HepG2 (cell line): Measurements from ENCODE around the gene GGA3. TPM values are rescaled to one million over a fixed set of nuclear protein-coding genes. Genes with fewer than 3 reads are reported as not detected.

Experiments
- ATAC-seq: fragments of 200-7000 bp; cut with Tn5 transposase; 3 replicates; pipeline ENCODE4 v1.9.1; 2020; ENCODE audit warnings: mild to moderate bottlenecking, moderate library complexity
- BruUV-seq: library from RNA; stranded (reverse); fragments of 400-500 nt; replicated peaks from 2 replicates; lab custom pipeline; 2021; lab: Mats Ljungman, UMichigan
- CTCF ChIA-PET: fragments of 300-600 bp; formaldehyde crosslinking; extraction: SDS; loops from one replicate; lab custom pipeline; 2021; ENCODE audit warnings: low total read pairs, inconsistent platforms, low intra/inter-chr PET ratio; lab: Yijun Ruan, JAX
- POLR2A ChIA-PET: fragments of 350-600 bp; sonication (Branson Sonifier 250); formaldehyde crosslinking; loops from one replicate; lab custom pipeline; 2020; ENCODE audit warnings: antibody characterized with exemption, inconsistent platforms; lab: Yijun Ruan, JAX
- DNase-seq: peaks from one replicate; pipeline ENCODE4 v3.0.0-alpha.2; 2015; ENCODE audit warnings: low spot score
- FAIRE-seq: peaks from 3 replicates; lab custom pipeline; 2011; peaks lifted over from hg19 to GRCh38; lab: Jason Lieb, UNC
- H2AFZ ChIP-seq: one replicate; pipeline ENCODE4 v1.6.1; 2011; ENCODE audit warnings: low read length, inconsistent platforms
- H3K27ac ChIP-seq: fragments of 300-600 bp; 3 replicates; pipeline ENCODE4 v1.8.0; 2011; ENCODE audit warnings: mixed run types, mild to moderate bottlenecking, mixed read lengths, low read length, inconsistent platforms; ENCODE audit not compliant: insufficient read depth; ENCODE audit errors: extremely low read length
- H3K27me3 ChIP-seq, 2 experiments: fragments of 200-600 bp in 1 of 2; 2 replicates in 1 of 2; 3 replicates in 1 of 2; pipeline versions ENCODE4 v1.6.0 to v1.8.0; 2011; ENCODE audit warnings: low read length in 2 of 2, mild to moderate bottlenecking in 2 of 2, moderate library complexity in 2 of 2, inconsistent platforms in 1 of 2; ENCODE audit not compliant: insufficient read depth in 2 of 2, control insufficient read depth in 1 of 2
- H3K36me3 ChIP-seq, 2 experiments: fragments of 200-600 bp in 1 of 2; replicated peaks in 1 of 2; 2 replicates in 1 of 2; 3 replicates in 1 of 2; pipeline versions ENCODE4 v1.5.1 to v1.8.0; 2011; ENCODE audit warnings: low read length in 2 of 2, inconsistent platforms in 1 of 2; ENCODE audit not compliant: insufficient read depth in 2 of 2, control insufficient read depth in 1 of 2
- H3K4me1 ChIP-seq: 2 replicates; pipeline ENCODE4 v1.5.1; 2012; ENCODE audit warnings: low read length, inconsistent platforms; ENCODE audit not compliant: insufficient read depth
- H3K4me2 ChIP-seq: 2 replicates; pipeline ENCODE4 v1.6.0; 2011; ENCODE audit warnings: low read depth, low read length, inconsistent platforms
- H3K4me3 ChIP-seq, 3 experiments: fragments of 200-600 bp in 1 of 3; sonication (generic), shearing (Covaris generic) in 1 of 3; replicated peaks in 1 of 3; 2 replicates each; pipeline ENCODE4 v1.5.1; 2011 to 2016; ENCODE audit warnings: low read length in 3 of 3, inconsistent platforms in 2 of 3, low read depth in 2 of 3, mild to moderate bottlenecking in 2 of 3, control low read depth in 1 of 3, mixed read lengths in 1 of 3; ENCODE audit not compliant: insufficient read depth in 1 of 3
- H3K79me2 ChIP-seq: one replicate; pipeline ENCODE4 v1.6.1; 2011; ENCODE audit warnings: low read length, inconsistent platforms; ENCODE audit not compliant: insufficient read depth
- H3K9ac ChIP-seq: 2 replicates; pipeline ENCODE4 v1.6.0; 2011; ENCODE audit warnings: mild to moderate bottlenecking, low read depth, low read length, inconsistent platforms; ENCODE audit not compliant: insufficient read depth
- H3K9me3 ChIP-seq: 2 replicates; pipeline ENCODE4 v1.5.1; 2012; ENCODE audit warnings: mild to moderate bottlenecking, low read length
- H4K20me1 ChIP-seq: 2 replicates; pipeline ENCODE4 v1.6.0; 2011; ENCODE audit warnings: inconsistent platforms, mild to moderate bottlenecking, low read length, moderate library complexity; ENCODE audit not compliant: insufficient read depth
- ADNP ChIP-seq: sonication (generic); formaldehyde crosslinking; IDR thresholded peaks from 2 replicates; pipeline ENCODE4 v1.4.0; 2020; ENCODE audit warnings: missing genetic modification reagents
- ARNT ChIP-seq: fragments of 450-650 bp; IDR thresholded peaks from 2 replicates; pipeline ENCODE4 v1.6.1; 2017
- BRCA1 ChIP-seq: sonication (generic); formaldehyde crosslinking; IDR thresholded peaks from 2 replicates; pipeline ENCODE4 v1.4.0; 2020; ENCODE audit warnings: missing genetic modification reagents
- DMAP1 ChIP-seq: IDR thresholded peaks from 2 replicates; pipeline ENCODE4 v1.6.1; 2016
- KAT2B ChIP-seq: fragments of 150-350 bp; IDR thresholded peaks from 2 replicates; pipeline ENCODE4 v1.6.1; 2014; ENCODE audit warnings: low read depth, low read length, borderline replicate concordance
- MATR3 ChIP-seq: sonication (generic); formaldehyde crosslinking; IDR thresholded peaks from 2 replicates; pipeline ENCODE4 v1.4.0; 2020; ENCODE audit warnings: missing genetic modification reagents
- NFIC ChIP-seq: IDR thresholded peaks from 2 replicates; pipeline ENCODE4 v1.6.1; 2012; ENCODE audit warnings: mild to moderate bottlenecking, low read length, inconsistent platforms
- RBAK ChIP-seq: sonication (generic); formaldehyde crosslinking; IDR thresholded peaks from 2 replicates; pipeline ENCODE4 v1.5.1; 2020; ENCODE audit warnings: mild to moderate bottlenecking, missing genetic modification reagents
- SIN3A ChIP-seq: IDR thresholded peaks from 2 replicates; pipeline ENCODE4 v1.6.1; 2011; ENCODE audit warnings: low read depth, mild to moderate bottlenecking, control low read depth, low read length, borderline replicate concordance
- SRSF9 ChIP-seq: fragments of 200-400 bp; formaldehyde crosslinking; IDR thresholded peaks from 2 replicates; pipeline ENCODE4 v1.6.1; 2018; ENCODE audit warnings: borderline replicate concordance, mild to moderate bottlenecking, low read depth, low read length; ENCODE audit not compliant: insufficient read depth, poor library complexity, severe bottlenecking
- STAG1 ChIP-seq: sonication (generic); formaldehyde crosslinking; IDR thresholded peaks from 2 replicates; pipeline ENCODE4 v1.4.0; 2020; ENCODE audit warnings: missing genetic modification reagents
- TMF1 ChIP-seq: sonication (generic); formaldehyde crosslinking; IDR thresholded peaks from 2 replicates; pipeline ENCODE4 v1.8.1; 2022; ENCODE audit warnings: low read depth, missing genetic modification reagents
- ZBTB7A ChIP-seq: sonication (generic); formaldehyde crosslinking; IDR thresholded peaks from 2 replicates; pipeline ENCODE4 v1.8.0; 2022; ENCODE audit warnings: mild to moderate bottlenecking, missing genetic modification reagents
- ZFP37 ChIP-seq: sonication (generic); formaldehyde crosslinking; IDR thresholded peaks from 2 replicates; pipeline ENCODE4 v1.4.0; 2020; ENCODE audit warnings: missing genetic modification reagents, borderline replicate concordance
- ZKSCAN8 ChIP-seq: IDR thresholded peaks from 2 replicates; pipeline ENCODE4 v1.6.1; 2016; ENCODE audit warnings: borderline replicate concordance, missing genetic modification reagents, missing compliant biosample characterization
- ZNF335 ChIP-seq: sonication (generic); formaldehyde crosslinking; IDR thresholded peaks from 2 replicates; pipeline ENCODE4 v1.4.0; 2020; ENCODE audit warnings: missing genetic modification reagents
- ZNF33B ChIP-seq: sonication (generic); formaldehyde crosslinking; IDR thresholded peaks from 2 replicates; pipeline ENCODE4 v1.5.1; 2020; ENCODE audit warnings: mild to moderate bottlenecking, missing genetic modification reagents
- ZNF724P ChIP-seq: sonication (generic); formaldehyde crosslinking; IDR thresholded peaks from 2 replicates; pipeline ENCODE4 v1.8.0; 2022; ENCODE audit warnings: missing genetic modification reagents, borderline replicate concordance
- WGBS: methylation state at CpG from one replicate; pipeline ENCODE4 v1.1.6; 2017; ENCODE audit warnings: low lambda C conversion rate; 5-methylcytosine and 5-hydroxymethylcytosine counted together
- in situ Hi-C: cut with HindIII; loops from 2 replicates; pipeline ENCODE4 v1.10.0; 2017; ENCODE audit warnings: low pct_unique_long_range_greater_than_20kb; ENCODE audit not compliant: extremely low pct_ligation_motif_present
- intact Hi-C: fragments of 100-400 bp; cut with micrococcal nuclease; formaldehyde crosslinking; loops from one replicate; pipeline ENCODE4 v1.10.0; 2022; ENCODE audit not compliant: unreplicated experiment
- polyA plus RNA-seq, 8 experiments: library from polyadenylated mRNA; depleted of rRNA in 3 of 8; stranded (reverse) in 7 of 8; unstranded in 1 of 8; fragments of >200 nt; fragmentation: Illumina TruSeq in 4 of 8; extraction: Trizol in 4 of 8; gene quantifications; 2 replicates each; pipeline versions ENCODE4 v1.2.1 to v1.2.3, GENCODE V29; 2011 to 2016; ENCODE audit warnings: low read depth in 4 of 8, missing spikeins in 1 of 8, mixed read lengths in 1 of 8; ENCODE audit not compliant: insufficient read depth in 1 of 8
- total RNA-seq, 5 experiments: library from RNA; depleted of rRNA; stranded (reverse); fragments of >200 nt; fragmentation: Illumina TruSeq; extraction: Trizol; gene quantifications; 2 replicates each; pipeline ENCODE4 v1.2.3, GENCODE V29; 2016; ENCODE audit warnings: low read depth in 1 of 5
- TF ChIP-seq, protein P1 (sequence below): sonication (generic); formaldehyde crosslinking; IDR thresholded peaks from 2 replicates; pipeline ENCODE4 v1.5.0; 2020; ENCODE audit warnings: mild to moderate bottlenecking, missing genetic modification reagents
- TF ChIP-seq, protein P2 (sequence below): sonication (generic); formaldehyde crosslinking; IDR thresholded peaks from 2 replicates; pipeline ENCODE4 v1.9.0; 2021; ENCODE audit warnings: mild to moderate bottlenecking, missing genetic modification reagents

The GGA3 gene
- total and polyA plus RNA-seq, 2 of the 13 experiments (the other 11 are each of a cell fraction or from before 2014, with no cell fraction given), result 28.4 to 43.7 TPM

DNA sequence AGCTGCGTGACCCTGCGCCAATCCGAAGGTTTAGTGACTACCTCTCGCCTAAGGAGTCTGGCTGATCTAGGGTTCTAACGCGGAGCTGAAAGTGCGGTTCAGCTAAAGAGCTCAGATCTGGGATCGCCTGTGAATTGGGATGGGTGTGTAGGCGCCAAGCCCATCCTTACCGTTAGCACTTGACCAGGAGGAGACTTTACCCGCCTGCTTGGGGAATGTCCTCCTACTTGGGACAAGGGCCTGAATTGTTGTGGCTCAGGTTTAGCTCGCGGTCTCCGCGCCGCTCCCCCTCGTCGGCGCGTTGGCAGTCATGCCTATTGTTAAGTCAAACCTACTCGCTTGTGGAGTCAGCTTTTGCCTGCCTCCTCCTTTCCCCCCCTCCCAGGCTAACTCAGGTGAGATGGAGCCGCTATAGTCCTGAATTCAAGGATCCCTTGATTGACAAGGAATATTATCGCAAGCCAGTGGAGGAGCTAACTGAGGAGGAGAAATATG lies 753 bp upstream of the GGA3 start:
- in situ Hi-C loops, result no loop called here
- peak overlapping the region; percentile 72 to 89 (median 77) for H3K4me3 ChIP-seq
- H3K27ac ChIP-seq, result peak overlapping the region; percentile 97
- peak overlapping the region; percentile 98 for H3K9ac ChIP-seq
- ATAC-seq (peak; percentile 50), DNase-seq (peak; percentile 34), FAIRE-seq (no peak)
- BruUV-seq, result TSS peak; percentile 73
- H3K4me2 ChIP-seq, result peak overlapping the region; percentile 95
- no peaks in the 10 kb centered on the region for H3K9me3 ChIP-seq
- 0% methylated on average over 20 of the region's 23 CpGs for WGBS
- peaks cover 49% of the 10 kb centered on the region for H3K4me1 ChIP-seq
- no peaks in the 10 kb centered on the region for H4K20me1 ChIP-seq
- CTCF ChIA-PET, result no interaction called here
- POLR2A ChIA-PET, result interaction anchor here (0.6 to 3.7 kb wide), 25 partner anchors 9 to 389 kb away, joined by 3 to 93 read pairs (median 4); partner anchors contain the start of genes ARMC7, GRB2, HID1 and MIF4GD
- H2AFZ ChIP-seq, result no peak overlapping the region
- peaks cover 55% of the 10 kb centered on the region for H3K79me2 ChIP-seq
- H3K27me3 ChIP-seq, result no peaks in the 10 kb centered on the region; a peak in 1 of 5 replicates
- peaks cover 13 to 29% of the 10 kb centered on the region in 2 experiments for H3K36me3 ChIP-seq
- intact Hi-C loops, result no loop called here
- TF ChIP-seq ZBTB7A (CRISPR knock-in tag) (no peak), ARNT (no peak), ZNF335 (no peak), ZKSCAN8 (CRISPR knock-in tag) (no peak), ZNF724P (CRISPR knock-in tag) (no peak), ZNF33B (CRISPR knock-in tag) (no peak), SIN3A (0 out of 2 replicates have a peak, but pooled peaks have one; percentile 2), MATR3 (CRISPR knock-in tag) (no peak), BRCA1 (CRISPR knock-in tag) (no peak), DMAP1 (no peak; the same call in 1 of the 2 replicates), ZFP37 (no peak), STAG1 (CRISPR knock-in tag) (no peak), KAT2B (no peak), SRSF9 (no peak), NFIC (0 out of 2 replicates have a peak, but pooled peaks have one; percentile 20), RBAK (no peak), ADNP (CRISPR knock-in tag) (no peak), TMF1 (CRISPR knock-in tag) (no peak)
- TF ChIP-seq, protein P1, sequence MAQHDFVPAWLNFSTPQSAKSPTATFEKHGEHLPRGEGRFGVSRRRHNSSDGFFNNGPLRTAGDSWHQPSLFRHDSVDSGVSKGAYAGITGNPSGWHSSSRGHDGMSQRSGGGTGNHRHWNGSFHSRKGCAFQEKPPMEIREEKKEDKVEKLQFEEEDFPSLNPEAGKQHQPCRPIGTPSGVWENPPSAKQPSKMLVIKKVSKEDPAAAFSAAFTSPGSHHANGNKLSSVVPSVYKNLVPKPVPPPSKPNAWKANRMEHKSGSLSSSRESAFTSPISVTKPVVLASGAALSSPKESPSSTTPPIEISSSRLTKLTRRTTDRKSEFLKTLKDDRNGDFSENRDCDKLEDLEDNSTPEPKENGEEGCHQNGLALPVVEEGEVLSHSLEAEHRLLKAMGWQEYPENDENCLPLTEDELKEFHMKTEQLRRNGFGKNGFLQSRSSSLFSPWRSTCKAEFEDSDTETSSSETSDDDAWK (CRISPR knock-in tag), result no peak
- TF ChIP-seq, protein P2, sequence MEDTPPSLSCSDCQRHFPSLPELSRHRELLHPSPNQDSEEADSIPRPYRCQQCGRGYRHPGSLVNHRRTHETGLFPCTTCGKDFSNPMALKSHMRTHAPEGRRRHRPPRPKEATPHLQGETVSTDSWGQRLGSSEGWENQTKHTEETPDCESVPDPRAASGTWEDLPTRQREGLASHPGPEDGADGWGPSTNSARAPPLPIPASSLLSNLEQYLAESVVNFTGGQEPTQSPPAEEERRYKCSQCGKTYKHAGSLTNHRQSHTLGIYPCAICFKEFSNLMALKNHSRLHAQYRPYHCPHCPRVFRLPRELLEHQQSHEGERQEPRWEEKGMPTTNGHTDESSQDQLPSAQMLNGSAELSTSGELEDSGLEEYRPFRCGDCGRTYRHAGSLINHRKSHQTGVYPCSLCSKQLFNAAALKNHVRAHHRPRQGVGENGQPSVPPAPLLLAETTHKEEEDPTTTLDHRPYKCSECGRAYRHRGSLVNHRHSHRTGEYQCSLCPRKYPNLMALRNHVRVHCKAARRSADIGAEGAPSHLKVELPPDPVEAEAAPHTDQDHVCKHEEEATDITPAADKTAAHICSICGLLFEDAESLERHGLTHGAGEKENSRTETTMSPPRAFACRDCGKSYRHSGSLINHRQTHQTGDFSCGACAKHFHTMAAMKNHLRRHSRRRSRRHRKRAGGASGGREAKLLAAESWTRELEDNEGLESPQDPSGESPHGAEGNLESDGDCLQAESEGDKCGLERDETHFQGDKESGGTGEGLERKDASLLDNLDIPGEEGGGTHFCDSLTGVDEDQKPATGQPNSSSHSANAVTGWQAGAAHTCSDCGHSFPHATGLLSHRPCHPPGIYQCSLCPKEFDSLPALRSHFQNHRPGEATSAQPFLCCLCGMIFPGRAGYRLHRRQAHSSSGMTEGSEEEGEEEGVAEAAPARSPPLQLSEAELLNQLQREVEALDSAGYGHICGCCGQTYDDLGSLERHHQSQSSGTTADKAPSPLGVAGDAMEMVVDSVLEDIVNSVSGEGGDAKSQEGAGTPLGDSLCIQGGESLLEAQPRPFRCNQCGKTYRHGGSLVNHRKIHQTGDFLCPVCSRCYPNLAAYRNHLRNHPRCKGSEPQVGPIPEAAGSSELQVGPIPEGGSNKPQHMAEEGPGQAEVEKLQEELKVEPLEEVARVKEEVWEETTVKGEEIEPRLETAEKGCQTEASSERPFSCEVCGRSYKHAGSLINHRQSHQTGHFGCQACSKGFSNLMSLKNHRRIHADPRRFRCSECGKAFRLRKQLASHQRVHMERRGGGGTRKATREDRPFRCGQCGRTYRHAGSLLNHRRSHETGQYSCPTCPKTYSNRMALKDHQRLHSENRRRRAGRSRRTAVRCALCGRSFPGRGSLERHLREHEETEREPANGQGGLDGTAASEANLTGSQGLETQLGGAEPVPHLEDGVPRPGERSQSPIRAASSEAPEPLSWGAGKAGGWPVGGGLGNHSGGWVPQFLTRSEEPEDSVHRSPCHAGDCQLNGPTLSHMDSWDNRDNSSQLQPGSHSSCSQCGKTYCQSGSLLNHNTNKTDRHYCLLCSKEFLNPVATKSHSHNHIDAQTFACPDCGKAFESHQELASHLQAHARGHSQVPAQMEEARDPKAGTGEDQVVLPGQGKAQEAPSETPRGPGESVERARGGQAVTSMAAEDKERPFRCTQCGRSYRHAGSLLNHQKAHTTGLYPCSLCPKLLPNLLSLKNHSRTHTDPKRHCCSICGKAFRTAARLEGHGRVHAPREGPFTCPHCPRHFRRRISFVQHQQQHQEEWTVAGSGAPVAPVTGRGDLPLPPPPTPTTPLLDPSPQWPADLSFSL (CRISPR knock-in tag), result no peak
